HT-29 (cell line): ENCODE results near the gene ANKS1B. TPM values are rescaled to one million over a fixed set of nuclear protein-coding genes. Genes with fewer than 3 reads are reported as not detected.
"Not testable (repeated sequence)": the region's sequence is repeated elsewhere in the genome, so short reads cannot be mapped to it uniquely, and the experiment has no call there.

Experiments
- DNase-seq: peaks from one replicate; pipeline ENCODE4 v3.0.0-alpha.2; 2015; ENCODE audit warnings: low spot score
- total RNA-seq: library from RNA; depleted of rRNA; stranded (reverse); fragments of >200 nt; shearing (Covaris generic); gene quantifications from 2 replicates; pipeline ENCODE4 v1.2.3, GENCODE V29; 2014

The ANKS1B gene
- total RNA-seq, 1 experiment from 2014 or later = not detected

DNA sequence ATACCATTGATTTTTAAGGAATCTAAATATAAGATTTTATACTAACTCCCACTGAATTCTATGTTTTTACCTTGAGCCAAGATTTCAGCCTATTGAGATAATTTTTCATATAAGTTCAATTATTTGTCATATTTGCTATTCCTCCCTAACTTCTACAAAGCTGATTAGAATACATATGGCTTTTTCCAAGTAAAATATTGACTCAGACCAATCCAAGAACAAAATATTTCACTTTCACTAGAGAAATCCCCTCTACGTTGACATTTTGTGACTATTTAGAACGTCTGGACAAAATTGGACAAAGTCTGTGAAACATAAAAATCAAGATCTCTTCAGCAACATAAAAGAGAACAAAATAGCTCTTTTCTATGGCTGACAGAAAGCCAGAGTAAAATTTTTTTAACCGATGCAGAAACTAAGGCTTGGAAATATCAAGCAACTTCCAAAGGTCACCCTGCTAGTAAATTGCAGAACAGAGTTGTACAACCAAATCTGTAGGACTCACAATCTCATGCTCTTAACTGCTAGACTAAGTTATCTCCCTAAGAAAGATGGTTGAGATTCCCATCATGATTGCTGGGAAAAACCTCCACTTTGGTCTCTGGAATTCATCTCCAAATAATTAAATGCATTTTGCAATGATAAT lies 219.1 kb downstream of the ANKS1B start:
- DNase-seq = no peak

DNA sequence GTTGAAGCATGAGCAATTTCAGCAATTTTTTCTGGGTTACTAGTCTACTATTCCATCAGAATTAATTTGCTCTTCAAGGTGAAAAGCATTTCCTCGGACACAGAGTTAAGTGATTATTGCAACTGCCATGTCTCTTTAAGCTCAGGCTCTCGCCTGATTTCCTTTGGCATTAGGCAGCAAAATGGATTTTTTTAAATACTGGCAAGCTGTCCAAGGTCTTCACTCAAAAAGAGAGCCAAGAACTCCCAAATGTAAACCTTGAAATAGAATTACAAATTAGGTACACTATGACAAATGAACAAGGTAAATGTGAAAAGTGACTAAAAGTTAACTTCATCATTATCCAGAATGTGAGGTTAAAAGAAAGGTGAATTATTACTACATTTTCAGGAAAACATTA lies 225.3 kb downstream of the ANKS1B start:
- no peak for DNase-seq

- no peak for DNase-seq
These were observed 225.7 kb downstream of the ANKS1B start for GRCh38 chr12:99758997-99759396.

DNA sequence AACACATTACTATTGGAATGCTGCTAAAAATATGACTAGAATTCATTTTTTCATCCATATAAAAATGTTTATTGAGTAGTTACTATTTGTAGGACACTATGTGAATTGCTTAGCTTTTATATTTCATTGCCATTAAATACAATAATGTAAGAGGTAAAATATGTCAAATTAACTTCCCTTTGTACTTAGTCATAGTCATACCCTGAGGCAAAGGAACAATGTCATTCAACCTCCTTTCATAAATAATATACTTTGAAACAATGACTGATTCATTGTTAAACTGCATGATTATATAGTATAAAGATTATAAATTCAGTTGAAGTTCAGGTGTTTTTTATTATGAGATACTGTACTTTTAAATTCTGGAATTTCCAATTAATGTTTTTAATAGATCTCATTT lies 232.0 kb downstream of the ANKS1B start:
- no peak for DNase-seq

GRCh38 chr12:99746538-99746937 lies 238.2 kb downstream of the ANKS1B start:
- no peak for DNase-seq

DNA sequence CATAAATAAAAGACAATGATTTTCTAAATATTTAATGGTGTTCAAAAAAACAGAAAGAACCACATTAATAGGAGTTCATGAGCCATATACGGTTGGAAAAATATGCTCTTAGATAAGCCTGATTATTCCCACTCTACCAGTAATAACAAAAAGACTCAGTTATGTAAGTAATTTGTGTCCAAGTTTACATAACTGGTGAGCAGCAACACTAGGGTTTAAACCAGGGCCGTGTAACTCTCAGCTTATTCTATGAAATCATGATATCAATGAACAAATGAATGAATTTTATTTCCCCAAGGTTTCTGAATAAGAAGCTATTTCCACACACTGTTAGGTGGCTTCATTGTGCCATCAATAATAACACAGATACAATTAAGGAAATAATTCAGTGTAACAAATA lies 238.8 kb downstream of the ANKS1B start:
- no peak for DNase-seq

GRCh38 chr12:99745121-99745520 lies 239.6 kb downstream of the ANKS1B start:
- DNase-seq = no peak

- no peak for DNase-seq
These were observed 247.9 kb downstream of the ANKS1B start for GRCh38 chr12:99736760-99737269.

- DNase-seq = no peak
These were observed 252.6 kb downstream of the ANKS1B start for GRCh38 chr12:99732131-99732530.

DNA sequence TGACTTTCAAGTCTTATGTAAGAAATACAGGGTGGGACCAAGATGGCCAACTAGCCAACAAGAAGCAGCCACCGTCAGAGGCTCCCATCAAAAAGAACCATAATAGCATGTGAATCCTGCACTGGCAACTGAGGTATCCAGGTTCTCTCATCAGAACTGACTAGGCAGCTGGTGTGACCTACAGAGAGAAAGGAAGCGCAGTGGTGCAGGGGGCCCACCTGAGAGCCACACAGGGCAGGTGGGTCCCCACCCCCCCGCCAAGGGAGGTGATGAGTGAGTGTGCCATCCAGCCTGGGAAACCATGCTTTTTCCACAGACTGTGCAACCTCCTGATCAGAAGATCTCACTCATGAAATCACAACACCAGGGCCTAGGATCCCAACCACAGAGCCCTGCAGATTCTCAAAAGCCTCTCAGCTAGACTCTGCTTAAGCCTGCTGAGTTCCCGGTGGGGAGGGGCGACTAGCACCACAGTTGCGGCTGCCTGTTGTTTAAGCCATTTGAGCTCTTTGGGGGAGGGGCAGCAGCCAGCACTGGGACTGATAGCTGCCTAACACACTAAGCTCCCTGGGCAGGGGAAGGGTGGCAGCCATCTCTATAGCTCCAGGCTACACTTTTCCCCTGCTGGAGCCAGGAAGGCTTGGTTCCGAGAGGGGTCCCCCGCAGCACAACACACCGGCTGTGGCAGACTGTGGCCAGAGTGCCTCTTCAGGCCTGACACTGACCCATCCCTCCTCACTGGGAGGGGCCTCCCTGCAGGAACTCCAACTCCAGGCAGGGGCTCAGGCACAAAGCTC lies 261.8 kb downstream of the ANKS1B start:
- DNase-seq = no peak

GRCh38 chr12:99721715-99722275 lies 262.9 kb downstream of the ANKS1B start:
- no peak for DNase-seq

GRCh38 chr12:99720083-99720465 lies 264.7 kb downstream of the ANKS1B start:
- DNase-seq = not testable (repeated sequence)

GRCh38 chr12:99719411-99720082 lies 265.2 kb downstream of the ANKS1B start:
- DNase-seq = not testable (repeated sequence)

DNA sequence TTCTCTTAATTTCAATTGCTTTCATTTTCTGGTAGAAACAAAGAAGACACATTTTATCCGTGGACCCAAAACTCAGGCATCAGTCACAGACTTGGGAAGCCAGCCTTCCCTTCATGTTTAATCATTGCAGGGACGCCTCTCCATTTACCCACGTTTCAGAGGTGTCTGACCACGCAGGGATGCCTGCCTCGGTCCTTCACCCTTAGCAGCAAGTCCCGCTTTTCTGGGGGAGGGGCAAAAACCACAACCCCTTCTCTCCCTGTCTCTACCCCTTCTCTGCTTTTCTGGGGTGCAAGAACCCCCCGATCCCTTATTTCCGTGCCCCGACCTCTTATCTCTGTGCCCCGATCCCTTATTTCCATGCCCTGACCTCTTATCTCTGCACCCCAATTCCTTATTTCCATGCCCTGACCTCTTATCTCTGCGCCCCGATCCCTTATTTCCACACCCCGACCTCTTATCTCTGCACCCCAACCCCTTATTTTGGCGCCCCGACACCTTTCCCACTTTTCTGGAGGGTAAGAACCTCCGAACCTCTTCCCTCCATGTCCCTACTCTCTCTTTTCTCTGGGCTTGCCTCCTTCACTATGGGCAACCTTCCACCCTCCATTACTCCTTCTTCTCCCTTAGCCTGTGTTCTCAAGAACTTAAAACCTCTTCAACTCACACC lies 268.8 kb downstream of the ANKS1B start:
- not testable (repeated sequence) for DNase-seq

DNA sequence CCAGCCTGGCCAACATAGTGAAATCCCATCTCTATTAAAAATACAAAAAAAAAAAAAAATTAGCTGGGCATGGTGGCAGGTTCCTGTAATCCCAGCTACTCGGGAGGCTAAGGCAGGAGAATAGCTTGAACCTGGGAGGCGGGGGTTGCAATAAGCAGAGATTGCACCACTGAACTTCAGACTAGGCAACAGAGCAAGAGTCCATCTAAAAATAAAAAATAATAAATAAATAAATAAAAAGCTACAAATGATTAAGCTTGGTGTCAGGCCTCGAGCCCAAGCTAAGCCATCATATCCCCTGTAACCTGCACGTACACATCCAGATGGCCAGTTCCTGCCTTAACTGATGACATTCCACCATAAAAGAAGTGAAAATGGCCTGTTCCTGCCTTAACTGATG lies 269.8 kb downstream of the ANKS1B start:
- not testable (repeated sequence) for DNase-seq

GRCh38 chr12:99713946-99714520 lies 270.7 kb downstream of the ANKS1B start:
- no peak for DNase-seq

DNA sequence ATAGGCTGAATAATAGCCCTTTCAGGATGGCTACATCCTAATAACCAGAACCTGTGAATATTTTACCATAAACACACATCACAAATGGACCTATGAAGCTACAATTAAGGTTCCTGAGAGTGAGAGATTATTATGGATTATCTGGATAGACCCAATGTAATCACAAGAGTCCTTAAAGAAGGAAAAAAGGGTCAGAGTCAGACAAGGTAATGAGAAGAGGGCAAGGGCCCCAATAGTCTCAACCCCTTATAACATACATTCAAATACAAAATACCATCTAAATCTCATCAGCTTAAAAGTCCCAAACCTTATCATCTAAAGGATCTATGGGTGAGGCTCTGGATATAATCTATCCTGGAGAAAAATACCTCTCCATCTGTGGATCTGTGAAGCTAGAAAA lies 272.5 kb downstream of the ANKS1B start:
- DNase-seq = no peak

- DNase-seq = no peak
These were observed 273.5 kb downstream of the ANKS1B start for GRCh38 chr12:99711246-99711645.

DNA sequence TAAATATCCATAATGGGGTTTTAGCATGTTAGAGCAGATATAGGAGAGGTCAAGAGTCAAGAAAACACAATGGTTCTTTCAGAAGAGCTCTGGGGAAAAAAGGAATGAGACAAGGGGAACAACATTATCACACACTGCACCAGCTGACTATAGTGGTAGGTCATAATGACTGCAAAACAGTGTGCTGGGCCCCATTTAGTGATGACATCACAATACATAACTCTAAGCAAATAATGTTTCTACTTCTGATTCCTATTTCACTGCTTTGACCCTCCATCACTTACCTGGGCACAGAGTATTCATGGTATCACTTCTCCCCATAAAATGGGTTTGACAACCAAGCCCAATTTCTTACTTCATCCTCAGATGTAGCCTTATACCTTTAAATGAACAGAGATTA lies 275.1 kb downstream of the ANKS1B start:
- DNase-seq = no peak

- DNase-seq = no peak
These were observed 275.6 kb downstream of the ANKS1B start for GRCh38 chr12:99709116-99709515.

DNA sequence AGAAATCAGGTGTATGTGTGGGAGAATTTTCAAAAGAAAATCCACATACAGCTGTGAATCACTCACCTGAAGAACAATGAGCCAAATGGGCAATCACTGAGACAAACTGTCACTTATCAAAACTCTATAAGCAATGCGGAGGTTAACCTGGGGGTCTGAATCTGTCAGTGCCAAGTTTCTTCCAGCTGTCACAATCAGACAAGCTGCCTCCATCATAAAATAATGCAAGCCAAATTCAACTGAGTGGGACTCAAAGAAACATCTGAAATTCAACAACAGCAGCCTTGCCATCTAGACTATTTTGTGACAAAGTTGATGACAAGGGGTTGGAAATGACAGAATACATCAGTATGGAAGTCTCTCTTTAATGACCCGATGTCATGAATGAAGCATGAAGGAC lies 276.9 kb downstream of the ANKS1B start:
- DNase-seq = no peak
